Central memory CD8-positive, alpha-beta T cell (primary cell): ENCODE measurements around the gene NPTX1.

Source experiments
- ATAC-seq: fragments of 150-1000 bp; cut with Tn5 transposase; replicated peaks from 2 replicates; pipeline ENCODE4 v1.10.0; 2022; ENCODE audit warnings: mild to moderate bottlenecking, moderate FRiP score, moderate number of reproducible peaks; ENCODE audit not compliant: poor library complexity, severe bottlenecking; ENCODE audit errors: extremely low read depth
- DNase-seq, 2 donors: peaks; one replicate each; pipeline ENCODE4 v3.0.0; 2021; ENCODE audit warnings: low spot score in 2 of 2
- H3K27ac Mint-ChIP-seq: one replicate; pipeline ENCODE4 v1.8.0; 2022; ENCODE audit warnings: low read depth, mild to moderate bottlenecking, moderate library complexity, mixed read lengths
- H3K27me3 Mint-ChIP-seq: one replicate; pipeline ENCODE4 v1.8.0; 2022; ENCODE audit warnings: mixed read lengths
- H3K36me3 Mint-ChIP-seq: one replicate; pipeline ENCODE4 v1.8.0; 2022; ENCODE audit warnings: mild to moderate bottlenecking, moderate library complexity, mixed read lengths; ENCODE audit not compliant: insufficient read depth
- H3K4me1 Mint-ChIP-seq: one replicate; pipeline ENCODE4 v1.8.0; 2022; ENCODE audit warnings: mixed read lengths
- H3K4me3 Mint-ChIP-seq: one replicate; pipeline ENCODE4 v1.8.0; 2022; ENCODE audit warnings: mild to moderate bottlenecking, moderate library complexity, mixed read lengths
- H3K9me3 Mint-ChIP-seq: one replicate; pipeline ENCODE4 v1.8.0; 2022; ENCODE audit warnings: mixed read lengths

Gene NPTX1

GRCh38 chr17:80449930-80450576, 26.4 kb downstream of the NPTX1 start:
- Mint-ChIP-seq H3K9me3 (no peaks in the 10 kb centered on the region), H3K27me3 (peaks cover 22% of the 10 kb centered on the region), H3K27ac (no peak overlapping the region), H3K36me3 (peaks cover 6% of the 10 kb centered on the region), H3K4me1 (peaks cover 10% of the 10 kb centered on the region), H3K4me3 (no peak overlapping the region)
- no peak for ATAC-seq
- DNase-seq, result no peak

- ATAC-seq, result no peak
- H3K4me3 Mint-ChIP-seq, result no peak overlapping the region
- no peaks in the 10 kb centered on the region for H3K9me3 Mint-ChIP-seq
- peaks cover 22% of the 10 kb centered on the region for H3K27me3 Mint-ChIP-seq
- no peak for DNase-seq
- H3K27ac Mint-ChIP-seq, result no peak overlapping the region
- peaks cover 9% of the 10 kb centered on the region for H3K4me1 Mint-ChIP-seq
- peaks cover 3% of the 10 kb centered on the region for H3K36me3 Mint-ChIP-seq
Measured at GRCh38 chr17:80449194-80449929, 27.0 kb downstream of the NPTX1 start.

DNA sequence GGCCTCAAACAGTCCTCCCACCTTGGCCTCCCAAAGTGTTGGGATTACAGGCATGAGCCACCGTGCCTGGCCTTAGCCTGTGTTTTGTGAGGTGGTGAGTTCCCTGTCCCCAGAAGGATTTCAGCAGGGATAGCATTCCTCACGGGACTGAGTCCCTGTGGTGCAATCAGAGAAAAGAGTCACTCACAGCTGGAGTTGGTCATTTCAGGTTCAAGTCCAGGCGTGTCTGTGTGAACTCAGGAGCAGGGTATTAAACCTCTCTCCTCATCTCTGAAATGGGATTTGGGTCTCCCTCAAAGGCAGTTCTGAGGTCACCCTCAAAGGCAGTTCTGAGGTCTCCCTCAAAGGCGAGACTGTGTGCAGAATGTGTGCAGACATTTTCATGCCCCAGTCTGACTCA, 28.6 kb downstream of the NPTX1 start:
- ATAC-seq, result no peak
- H3K36me3 Mint-ChIP-seq, result no peaks in the 10 kb centered on the region

DNA sequence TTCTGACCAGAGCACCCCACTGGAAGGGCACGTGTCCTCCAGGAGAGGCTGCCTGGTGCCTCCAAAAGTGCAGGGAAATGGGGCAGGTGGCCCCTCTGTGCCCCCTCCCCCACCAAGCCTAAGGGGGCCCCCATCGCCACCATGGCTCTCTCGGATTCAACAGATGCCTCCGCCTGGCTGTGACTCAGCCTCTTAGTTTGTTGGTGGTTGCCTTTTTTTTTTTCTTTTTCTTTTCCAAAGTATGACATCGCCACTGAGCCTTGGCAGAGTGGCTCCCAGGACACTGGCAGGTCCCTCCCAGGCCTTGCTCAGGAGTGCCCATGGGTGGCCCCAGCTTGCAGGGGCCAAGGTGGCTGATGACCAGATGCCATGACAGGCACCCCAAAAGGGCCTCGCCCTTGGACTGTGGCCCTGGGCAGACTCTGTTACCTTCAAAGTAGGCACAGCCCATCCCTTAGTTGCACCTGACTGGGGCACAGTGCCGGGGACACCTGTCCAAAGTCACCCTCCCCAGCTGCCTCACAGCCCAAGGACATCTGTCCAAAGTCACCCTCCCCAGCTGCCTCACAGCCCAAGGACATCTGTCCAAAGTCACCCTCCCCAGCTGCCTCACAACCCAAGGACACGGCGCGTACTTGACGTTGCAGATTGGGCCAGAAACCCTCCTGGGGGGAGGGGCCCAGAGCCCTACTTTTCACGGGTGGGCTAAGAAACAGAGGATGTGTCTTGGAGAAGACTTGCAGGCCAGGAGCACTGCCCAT, 29.6 kb downstream of the NPTX1 start:
- DNase-seq, result no peak
- ATAC-seq, result no peak
- no peak overlapping the region for H3K27ac Mint-ChIP-seq
- H3K4me3 Mint-ChIP-seq, result no peak overlapping the region
- peaks cover 42% of the 10 kb centered on the region for H3K27me3 Mint-ChIP-seq
- no peaks in the 10 kb centered on the region for H3K4me1 Mint-ChIP-seq
- H3K36me3 Mint-ChIP-seq, result no peaks in the 10 kb centered on the region
- no peaks in the 10 kb centered on the region for H3K9me3 Mint-ChIP-seq

More for the DNA sequence above, 28.6 kb downstream of the NPTX1 start:
- Mint-ChIP-seq H3K4me1 (no peaks in the 10 kb centered on the region), H3K9me3 (no peaks in the 10 kb centered on the region), H3K4me3 (no peak overlapping the region), H3K27ac (no peak overlapping the region), H3K27me3 (peaks cover 33% of the 10 kb centered on the region)
- DNase-seq, result no peak

GRCh38 chr17:80445726-80446110, 30.7 kb downstream of the NPTX1 start:
- no peaks in the 10 kb centered on the region for H3K4me1 Mint-ChIP-seq
- H3K27me3 Mint-ChIP-seq, result peaks cover 44% of the 10 kb centered on the region
- H3K9me3 Mint-ChIP-seq, result no peaks in the 10 kb centered on the region
- no peak overlapping the region for H3K27ac Mint-ChIP-seq
- no peak for DNase-seq
- H3K36me3 Mint-ChIP-seq, result no peaks in the 10 kb centered on the region
- no peak overlapping the region for H3K4me3 Mint-ChIP-seq
- ATAC-seq, result no peak

DNA sequence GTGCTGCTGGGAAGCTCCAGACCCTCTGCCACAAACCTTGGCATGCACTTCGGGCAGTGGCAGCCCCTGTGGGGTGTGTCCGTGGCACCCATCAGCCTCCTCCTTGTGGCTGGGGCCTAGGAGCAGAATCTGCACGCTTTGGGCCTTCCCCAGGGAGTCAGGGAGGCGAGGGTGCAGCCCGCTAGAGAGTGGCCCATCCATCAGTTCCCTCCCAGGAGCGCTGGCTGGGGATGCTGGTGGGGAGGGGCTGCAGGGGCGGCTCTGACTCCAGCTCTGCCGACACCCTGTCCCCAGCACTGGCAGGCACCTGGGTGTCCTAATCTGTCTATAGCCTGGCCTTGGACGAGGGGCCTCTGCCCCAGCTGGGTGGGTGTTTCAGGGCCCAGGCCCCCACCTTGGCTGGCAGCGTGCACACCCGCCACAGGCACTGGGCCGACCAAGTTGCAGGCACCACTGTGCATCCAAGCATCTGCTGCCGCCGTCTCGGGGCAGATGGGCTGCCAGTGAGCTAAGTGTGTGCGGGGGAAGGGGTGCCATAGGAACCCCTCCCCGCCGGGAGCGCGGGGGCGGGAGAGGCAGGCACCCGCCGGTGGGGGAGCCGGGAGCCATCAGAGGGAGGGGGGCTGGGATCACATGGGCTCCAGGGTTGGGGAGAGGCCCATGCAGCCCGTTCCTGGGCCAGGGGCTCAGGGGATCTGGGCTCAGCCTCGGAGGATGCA, 31.2 kb downstream of the NPTX1 start:
- Mint-ChIP-seq H3K27me3 (peaks cover 39% of the 10 kb centered on the region), H3K9me3 (no peaks in the 10 kb centered on the region), H3K4me3 (no peak overlapping the region), H3K27ac (no peak overlapping the region), H3K4me1 (no peaks in the 10 kb centered on the region), H3K36me3 (no peaks in the 10 kb centered on the region)
- ATAC-seq (no peak), DNase-seq (no peak)

GRCh38 chr17:80444644-80444979, 31.8 kb downstream of the NPTX1 start:
- Mint-ChIP-seq H3K27me3 (peaks cover 35% of the 10 kb centered on the region), H3K27ac (no peak overlapping the region), H3K4me3 (no peak overlapping the region), H3K4me1 (no peaks in the 10 kb centered on the region), H3K36me3 (no peaks in the 10 kb centered on the region), H3K9me3 (no peaks in the 10 kb centered on the region)
- ATAC-seq (no peak), DNase-seq (no peak)

DNA sequence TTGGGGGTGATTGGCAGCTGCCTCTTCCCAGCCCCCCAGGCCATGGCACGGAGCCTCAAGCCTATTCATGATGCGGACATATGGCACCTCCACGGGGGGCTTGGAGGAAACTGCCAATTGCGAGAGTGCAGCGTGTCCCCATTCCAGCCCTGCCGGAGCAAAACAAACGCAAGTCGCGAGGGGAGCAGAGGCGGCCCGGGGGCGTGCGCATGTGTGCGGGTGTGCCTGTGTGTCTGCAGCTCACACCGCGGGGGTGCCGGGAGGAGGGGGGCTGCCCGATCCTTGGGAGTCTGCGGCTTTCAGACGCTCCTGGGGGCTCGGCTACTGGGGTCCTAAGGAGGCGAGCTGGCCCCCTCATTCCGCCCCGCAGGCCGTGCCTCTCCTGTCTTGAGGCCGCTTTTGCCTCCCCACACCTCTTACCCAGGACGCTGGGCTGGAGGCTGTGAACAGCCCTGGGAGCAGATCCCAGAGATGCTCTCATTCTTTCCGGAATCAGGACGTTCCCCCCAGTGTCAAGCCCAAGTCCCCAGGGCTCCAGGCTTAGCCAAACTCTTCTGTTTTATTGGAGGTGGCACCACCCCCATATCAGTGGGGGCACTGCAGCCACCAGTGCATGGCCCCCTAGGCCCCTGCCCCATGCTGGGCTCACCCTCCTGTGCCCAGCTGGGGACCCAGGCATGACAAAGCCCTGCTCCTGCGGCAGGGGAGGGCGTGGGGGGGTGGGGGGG, 32.3 kb downstream of the NPTX1 start:
- Mint-ChIP-seq H3K36me3 (no peaks in the 10 kb centered on the region), H3K9me3 (no peaks in the 10 kb centered on the region), H3K27me3 (peaks cover 35% of the 10 kb centered on the region), H3K4me1 (no peaks in the 10 kb centered on the region), H3K4me3 (no peak overlapping the region), H3K27ac (no peak overlapping the region)
- ATAC-seq (no peak), DNase-seq (no peak)

DNA sequence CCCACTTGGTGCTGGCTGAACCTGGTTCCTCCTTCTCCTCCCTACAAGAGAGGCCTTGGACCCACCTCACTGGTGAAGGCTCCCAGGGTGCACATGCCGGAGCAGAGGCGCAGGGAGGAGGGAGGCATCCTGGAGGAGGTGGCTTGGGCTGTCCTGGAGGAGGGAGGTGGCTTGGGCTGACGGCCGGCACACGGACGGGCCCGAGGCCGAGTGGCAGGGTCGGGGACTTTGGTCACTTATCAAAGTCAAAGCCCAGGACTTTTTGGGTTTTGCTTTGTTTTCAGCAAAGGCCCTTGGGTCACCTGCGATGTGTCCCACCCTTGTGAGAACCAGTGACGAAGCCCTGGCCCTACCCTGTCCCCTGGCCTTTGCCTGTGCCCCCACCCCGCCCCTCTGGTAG, 32.9 kb downstream of the NPTX1 start:
- no peaks in the 10 kb centered on the region for H3K36me3 Mint-ChIP-seq
- H3K9me3 Mint-ChIP-seq, result no peaks in the 10 kb centered on the region
- DNase-seq, result no peak

DNA sequence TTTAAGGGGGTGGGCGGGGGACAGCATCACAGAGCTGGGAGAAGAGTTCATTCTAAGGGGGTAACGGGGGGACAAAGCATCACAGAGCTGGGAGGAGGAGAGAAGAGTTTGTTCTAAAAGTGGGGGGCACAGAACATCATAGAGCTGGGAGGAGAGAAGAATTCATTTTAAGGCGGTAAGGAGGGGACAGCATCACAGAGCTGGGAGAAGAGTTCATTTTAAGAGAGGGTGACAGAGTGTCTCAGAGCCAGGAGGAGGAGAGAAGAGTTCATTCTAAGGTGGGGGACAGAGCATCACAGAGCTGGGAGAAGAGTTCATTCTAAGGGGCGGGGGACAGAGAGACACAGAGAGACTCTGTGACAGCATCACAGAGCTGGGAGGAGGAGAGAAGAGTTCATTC, 33.6 kb downstream of the NPTX1 start:
- Mint-ChIP-seq H3K4me3 (no peak overlapping the region), H3K36me3 (no peaks in the 10 kb centered on the region), H3K9me3 (no peaks in the 10 kb centered on the region), H3K27me3 (peaks cover 26% of the 10 kb centered on the region), H3K27ac (no peak overlapping the region), H3K4me1 (no peaks in the 10 kb centered on the region)
- ATAC-seq (no peak), DNase-seq (no peak)

More for the DNA sequence above, 32.9 kb downstream of the NPTX1 start:
- H3K4me1 Mint-ChIP-seq, result no peaks in the 10 kb centered on the region
- H3K4me3 Mint-ChIP-seq, result no peak overlapping the region
- peaks cover 33% of the 10 kb centered on the region for H3K27me3 Mint-ChIP-seq
- ATAC-seq, result no peak
- no peak overlapping the region for H3K27ac Mint-ChIP-seq

GRCh38 chr17:80442323-80442659, 34.1 kb downstream of the NPTX1 start:
- Mint-ChIP-seq H3K27me3 (peaks cover 26% of the 10 kb centered on the region), H3K27ac (no peak overlapping the region), H3K4me3 (no peak overlapping the region), H3K36me3 (no peaks in the 10 kb centered on the region), H3K9me3 (no peaks in the 10 kb centered on the region), H3K4me1 (no peaks in the 10 kb centered on the region)
- no peak for ATAC-seq
- DNase-seq, result no peak

DNA sequence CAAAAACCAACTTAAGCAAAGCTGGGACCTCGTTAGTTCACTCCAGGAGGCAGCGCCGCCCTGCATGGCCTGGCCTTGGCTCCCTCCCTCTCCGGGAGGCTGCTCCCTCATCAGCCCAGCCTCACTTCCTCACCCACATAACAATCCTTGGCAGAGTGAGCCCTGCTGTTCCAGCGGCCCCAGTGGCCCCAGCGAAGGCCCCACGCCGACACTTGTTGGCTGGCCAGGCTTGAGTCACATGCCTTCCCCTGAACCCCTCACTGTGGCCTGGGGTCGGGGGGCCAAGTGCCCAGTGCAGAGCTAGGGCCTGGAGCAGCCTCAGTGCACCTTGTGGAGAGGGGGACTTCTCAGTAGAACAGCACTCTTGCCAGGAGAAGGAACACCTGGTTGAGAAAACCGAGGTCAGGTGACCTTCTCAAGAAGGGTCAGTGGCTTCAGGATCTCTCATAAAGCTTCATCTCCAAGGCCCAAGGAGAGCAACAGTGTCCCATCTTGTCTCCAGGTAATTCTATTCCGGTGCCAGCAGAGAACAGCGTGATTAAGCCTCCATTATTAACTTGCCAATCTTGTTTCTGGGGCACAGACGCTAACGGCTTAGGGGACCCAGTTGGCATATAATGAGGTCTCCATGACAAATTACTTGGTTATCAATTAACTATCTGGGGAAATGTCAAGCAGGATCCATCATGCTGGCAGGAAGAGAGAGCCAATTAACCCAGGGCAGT, 34.6 kb downstream of the NPTX1 start:
- no peak for DNase-seq
- H3K27me3 Mint-ChIP-seq, result peaks cover 26% of the 10 kb centered on the region
- H3K27ac Mint-ChIP-seq, result no peak overlapping the region
- no peaks in the 10 kb centered on the region for H3K4me1 Mint-ChIP-seq
- no peak overlapping the region for H3K4me3 Mint-ChIP-seq
- no peaks in the 10 kb centered on the region for H3K9me3 Mint-ChIP-seq
- ATAC-seq, result no peak
- H3K36me3 Mint-ChIP-seq, result no peaks in the 10 kb centered on the region
